Suprapubic skin (tissue), 4 donors: ENCODE data around the gene ZNF865. TPM values are rescaled to one million over a fixed set of nuclear protein-coding genes. Genes with fewer than 3 reads are reported as not detected.

Source experiments
- DNase-seq, 2 donors: peaks; one replicate each; pipeline ENCODE4 v3.0.0-alpha.2; 2019; ENCODE audit warnings: low spot score in 2 of 2
- H3K27ac ChIP-seq: fragments of 200-600 bp; sonication (generic); one replicate; pipeline ENCODE4 v1.5.1; 2019
- H3K27me3 ChIP-seq: fragments of 200-600 bp; sonication (generic); one replicate; pipeline ENCODE4 v1.5.1; 2019
- H3K36me3 ChIP-seq: fragments of 200-600 bp; sonication (generic); one replicate; pipeline ENCODE4 v1.5.1; 2019
- H3K4me1 ChIP-seq: fragments of 200-600 bp; sonication (generic); one replicate; pipeline ENCODE4 v1.5.1; 2019
- H3K4me3 ChIP-seq: fragments of 200-600 bp; sonication (generic); one replicate; pipeline ENCODE4 v1.5.1; 2019; ENCODE audit warnings: mild to moderate bottlenecking
- H3K9me3 ChIP-seq: fragments of 200-600 bp; sonication (generic); one replicate; pipeline ENCODE4 v1.5.1; 2019
- CTCF ChIP-seq, 2 donors: fragments of 200-600 bp in 1 of 2; fragments of 450-650 bp in 1 of 2; sonication (generic) in 1 of 2; IDR thresholded peaks; one replicate each; pipeline ENCODE4 v1.5.1; 2016 to 2019; ENCODE audit warnings: antibody characterized with exemption in 2 of 2, mild to moderate bottlenecking in 1 of 2, moderate library complexity in 1 of 2
- EP300 ChIP-seq: sonication (generic); formaldehyde crosslinking; IDR thresholded peaks from one replicate; pipeline ENCODE4 v1.6.1; 2017; ENCODE audit warnings: antibody characterized with exemption
- POLR2A ChIP-seq, 2 donors: fragments of 450-650 bp; IDR thresholded peaks; one replicate each; pipeline ENCODE4 v1.6.1; 2017; ENCODE audit warnings: antibody characterized with exemption in 2 of 2, mild to moderate bottlenecking in 2 of 2, moderate library complexity in 2 of 2
- POLR2AphosphoS5 ChIP-seq, 3 donors: sonication (generic); formaldehyde crosslinking; IDR thresholded peaks; one replicate each; pipeline ENCODE4 v1.6.1; 2017; ENCODE audit warnings: antibody characterized with exemption in 3 of 3
- WGBS: methylation state at CpG from one replicate; pipeline ENCODE4 v1.1.5; 2018; 5-methylcytosine and 5-hydroxymethylcytosine counted together
- total RNA-seq, 4 donors: library from RNA; depleted of rRNA; stranded (reverse); fragments of >200 nt; gene quantifications; one replicate each; pipeline ENCODE4 v1.1.0, GENCODE V29; 2016

ZNF865 gene
- total RNA-seq, 4 donors from 2014 or later: 7.6 to 14.2 (median 9.9) TPM

GRCh38 chr19:55660404-55660803 lies 55.0 kb downstream of the ZNF865 start:
- 80% methylated on average over 10 of the region's 12 CpGs for WGBS
- Histone ChIP-seq H3K36me3 (peaks cover 63% of the 10 kb centered on the region), H3K27me3 (no peaks in the 10 kb centered on the region), H3K9me3 (no peaks in the 10 kb centered on the region), H3K27ac (no peak overlapping the region), H3K4me3 (no peak overlapping the region), H3K4me1 (peaks cover 50% of the 10 kb centered on the region)
- no peak for DNase-seq
- no peak for TF ChIP-seq CTCF (IDR thresholded peaks at IDR 0.05)
- no peak for TF ChIP-seq POLR2AphosphoS5 (IDR thresholded peaks at IDR 0.05)
- TF ChIP-seq EP300: no peak

DNA sequence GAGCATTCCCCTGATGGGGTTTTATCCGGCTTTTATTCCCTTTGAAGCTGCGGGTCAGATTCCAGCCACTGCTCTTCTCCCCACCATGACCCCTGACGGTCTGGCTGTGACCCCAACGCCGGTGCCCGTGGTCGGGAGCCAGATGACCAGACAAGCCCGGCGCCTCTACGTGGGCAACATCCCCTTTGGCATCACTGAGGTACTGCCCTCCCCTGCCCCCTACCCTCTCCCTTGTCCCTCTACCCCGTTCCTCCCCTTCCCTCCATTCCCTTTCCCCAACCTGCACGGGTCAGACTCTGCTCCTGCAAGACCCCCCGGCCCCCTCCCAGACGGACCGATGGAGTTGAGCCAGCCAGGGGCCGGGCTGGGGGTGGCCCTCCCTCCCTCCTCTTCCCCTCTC lies 55.5 kb downstream of the ZNF865 start:
- Histone ChIP-seq H3K27ac (no peak overlapping the region), H3K36me3 (peaks cover 69% of the 10 kb centered on the region), H3K4me1 (peaks cover 45% of the 10 kb centered on the region), H3K27me3 (no peaks in the 10 kb centered on the region), H3K4me3 (no peak overlapping the region), H3K9me3 (no peaks in the 10 kb centered on the region)
- 76% methylated on average over 15 of the region's 16 CpGs for WGBS
- DNase-seq: no peak
- TF ChIP-seq EP300 (no peak), CTCF (IDR thresholded peaks at IDR 0.05) (no peak), POLR2A (IDR thresholded peaks at IDR 0.05) (no peak), POLR2AphosphoS5 (IDR thresholded peaks at IDR 0.05) (no peak)

DNA sequence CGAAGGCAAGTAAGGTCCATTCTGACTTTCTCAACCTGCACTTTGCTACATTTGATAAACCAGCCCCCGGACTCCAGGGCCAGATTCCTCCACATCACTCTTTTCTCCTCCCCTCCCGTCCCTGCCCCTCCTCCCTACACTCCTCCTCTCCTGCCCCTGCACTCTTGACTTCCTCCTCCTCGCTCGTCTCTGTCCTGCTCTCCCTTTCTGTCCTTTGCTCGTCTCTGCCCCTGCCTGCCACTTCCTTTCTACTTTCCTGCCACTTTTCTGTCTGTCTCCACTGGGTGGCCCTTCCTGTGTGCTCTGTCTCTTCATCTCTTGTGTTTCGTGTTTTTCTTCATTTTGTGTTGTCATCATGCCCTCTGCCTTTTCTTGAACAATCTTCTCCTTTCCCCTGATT lies 56.4 kb downstream of the ZNF865 start:
- H3K27me3 ChIP-seq: no peaks in the 10 kb centered on the region
- no peak overlapping the region for H3K4me3 ChIP-seq
- H3K36me3 ChIP-seq: peaks cover 77% of the 10 kb centered on the region
- 74% methylated on average over 7 of the region's 7 CpGs for WGBS
- H3K9me3 ChIP-seq: no peaks in the 10 kb centered on the region
- no peak for DNase-seq
- peaks cover 38% of the 10 kb centered on the region for H3K4me1 ChIP-seq
- no peak overlapping the region for H3K27ac ChIP-seq
- TF ChIP-seq POLR2A (IDR thresholded peaks at IDR 0.05) (no peak), CTCF (IDR thresholded peaks at IDR 0.05) (no peak), POLR2AphosphoS5 (IDR thresholded peaks at IDR 0.05) (no peak), EP300 (no peak)

DNA sequence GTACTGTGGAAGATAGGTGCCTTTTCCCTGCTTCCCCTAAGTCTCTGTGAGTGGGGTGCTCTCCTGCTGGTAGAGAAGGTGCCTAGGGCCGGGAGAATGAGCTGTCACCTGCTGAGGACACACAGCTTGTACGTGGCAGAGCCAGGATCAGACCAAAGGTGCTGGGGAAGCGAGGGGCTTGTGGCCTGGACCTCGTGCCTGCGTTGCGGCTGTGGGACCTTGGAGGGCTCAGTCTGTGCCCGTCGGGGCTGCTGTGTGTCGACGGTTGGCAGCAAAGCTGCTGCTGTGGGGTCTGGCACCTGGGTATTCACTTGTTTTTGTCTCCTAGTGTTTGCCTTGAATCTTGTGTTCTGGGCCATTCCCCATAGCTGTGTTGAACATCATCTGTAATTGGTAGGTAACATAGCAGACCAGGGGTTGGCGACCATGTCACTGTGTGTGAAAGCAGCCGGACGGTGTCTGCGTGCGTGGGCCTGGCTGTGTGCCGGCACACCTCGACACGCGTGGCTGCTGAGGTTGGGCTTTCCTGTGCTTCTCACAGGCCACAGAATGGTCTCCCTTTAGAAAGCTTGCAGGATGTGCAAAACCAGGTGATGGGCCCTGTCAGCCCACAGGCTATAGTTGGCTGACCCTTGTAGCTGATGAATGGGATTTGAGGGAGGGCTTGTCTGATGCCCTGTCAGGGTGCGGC lies 58.5 kb downstream of the ZNF865 start:
- no peaks in the 10 kb centered on the region for H3K9me3 ChIP-seq
- DNase-seq: no peak
- no peak overlapping the region for H3K4me3 ChIP-seq
- H3K27me3 ChIP-seq: no peaks in the 10 kb centered on the region
- TF ChIP-seq POLR2AphosphoS5 (IDR thresholded peaks at IDR 0.05) (no peak), EP300 (no peak), POLR2A (IDR thresholded peaks at IDR 0.05) (no peak), CTCF (IDR thresholded peaks at IDR 0.05) (no peak)
- no peak overlapping the region for H3K27ac ChIP-seq
- H3K36me3 ChIP-seq: peaks cover 97% of the 10 kb centered on the region
- WGBS: 87% methylated on average over 9 of the region's 20 CpGs
- peaks cover 28% of the 10 kb centered on the region for H3K4me1 ChIP-seq

- Histone ChIP-seq H3K9me3 (no peaks in the 10 kb centered on the region), H3K4me1 (peaks cover 13% of the 10 kb centered on the region)
- 100% methylated on average over 2 of the region's 12 CpGs for WGBS
These were observed 61.0 kb downstream of the ZNF865 start for GRCh38 chr19:55666343-55667005.

More at GRCh38 chr19:55666343-55667005, 61.0 kb downstream of the ZNF865 start:
- H3K4me3 ChIP-seq: no peak overlapping the region
- no peak overlapping the region for H3K27ac ChIP-seq
- H3K27me3 ChIP-seq: no peaks in the 10 kb centered on the region
- TF ChIP-seq POLR2A (IDR thresholded peaks at IDR 0.05): no peak
- no peak for TF ChIP-seq CTCF (IDR thresholded peaks at IDR 0.05)
- no peak for TF ChIP-seq POLR2AphosphoS5 (IDR thresholded peaks at IDR 0.05)
- TF ChIP-seq EP300: no peak
- H3K36me3 ChIP-seq: peaks cover 93% of the 10 kb centered on the region
- no peak for DNase-seq
